Stimulated activated CD8-positive, alpha-beta memory T cell treated with anti-CD3 and anti-CD28 coated beads, Interleukin-12 subunit alpha, Interleukin-12 subunit beta, amount 100 ng/mL, for 1 hour (primary cell): ENCODE results near the gene SPAG16.
A peak's percentile ranks its signal among the peaks of the same experiment; 100 is the strongest.

ENCODE experiments used
- DNase-seq: peaks from one replicate; pipeline ENCODE4 v3.0.0-alpha.2; 2020; ENCODE audit warnings: low read depth

The SPAG16 gene

GRCh38 chr2:213284105-213285090 is at the start of gene SPAG16:
Gene SPAG16 (plus strand): TSS chr2:213284464.
- peak; percentile 91 for DNase-seq

- no peak for DNase-seq
Observed at GRCh38 chr2:213234641-213235040, 49.6 kb upstream of the SPAG16 start.

- DNase-seq = no peak
Observed at GRCh38 chr2:213235741-213236140, 48.5 kb upstream of the SPAG16 start.

- no peak for DNase-seq
Observed at GRCh38 chr2:213237251-213237650, 47.0 kb upstream of the SPAG16 start.

- DNase-seq = no peak
Observed at GRCh38 chr2:213237787-213238186, 46.5 kb upstream of the SPAG16 start.

- DNase-seq = no peak
Observed at GRCh38 chr2:213238753-213239495, 45.3 kb upstream of the SPAG16 start.

GRCh38 chr2:213241817-213242216 is 42.4 kb upstream of the SPAG16 start:
- DNase-seq = no peak

- DNase-seq = no peak
Observed at GRCh38 chr2:213242653-213243052, 41.6 kb upstream of the SPAG16 start.

GRCh38 chr2:213243189-213244044 is 40.8 kb upstream of the SPAG16 start:
- DNase-seq = no peak

GRCh38 chr2:213246497-213247281 is 37.6 kb upstream of the SPAG16 start:
- DNase-seq = peak; percentile 31

- DNase-seq = no peak
Observed at GRCh38 chr2:213247566-213247965, 36.7 kb upstream of the SPAG16 start.

- no peak for DNase-seq
Observed at GRCh38 chr2:213248637-213249036, 35.6 kb upstream of the SPAG16 start.

- no peak for DNase-seq
Observed at GRCh38 chr2:213249502-213249901, 34.8 kb upstream of the SPAG16 start.

- DNase-seq = no peak
Observed at GRCh38 chr2:213251618-213252017, 32.6 kb upstream of the SPAG16 start.

- DNase-seq = no peak
Observed at GRCh38 chr2:213252206-213252605, 32.1 kb upstream of the SPAG16 start.

GRCh38 chr2:213253162-213253561 is 31.1 kb upstream of the SPAG16 start:
- DNase-seq = no peak

GRCh38 chr2:213259266-213259665 is 25.0 kb upstream of the SPAG16 start:
- no peak for DNase-seq

GRCh38 chr2:213261237-213261636 is 23.0 kb upstream of the SPAG16 start:
- DNase-seq = no peak

GRCh38 chr2:213261715-213262114 is 22.5 kb upstream of the SPAG16 start:
- no peak for DNase-seq

GRCh38 chr2:213265679-213266078 is 18.6 kb upstream of the SPAG16 start:
- DNase-seq = no peak

- DNase-seq = no peak
Observed at GRCh38 chr2:213266421-213266820, 17.8 kb upstream of the SPAG16 start.
